Activated CD4-positive, alpha-beta T cell treated with anti-CD3 and anti-CD28 coated beads, Interleukin-2, Interleukin-6, amounts not matched to agents 100 ng/mL and 50 ng/mL, durations not matched to agents 16 hours and 8 hours (primary cell): Measurements from ENCODE around the gene HOXB4.

Source experiments
- DNase-seq: peaks from one replicate; pipeline ENCODE4 v3.0.0-alpha.2; 2020

Gene HOXB4

GRCh38 chr17:48569240-48569582, 8.9 kb downstream of the HOXB4 start:
- DNase-seq: no peak

GRCh38 chr17:48568499-48569239, 9.5 kb downstream of the HOXB4 start:
- DNase-seq: no peak

- no peak for DNase-seq
Measured at GRCh38 chr17:48567646-48568354, 10.3 kb downstream of the HOXB4 start.

- DNase-seq: no peak
Measured at GRCh38 chr17:48567209-48567608, 10.9 kb downstream of the HOXB4 start.

GRCh38 chr17:48566717-48567116, 11.4 kb downstream of the HOXB4 start:
- DNase-seq: no peak

GRCh38 chr17:48565925-48566710, 12.0 kb downstream of the HOXB4 start:
- DNase-seq: no peak

GRCh38 chr17:48565022-48565554, 13.1 kb downstream of the HOXB4 start:
- DNase-seq: no peak

GRCh38 chr17:48564188-48565021, 13.7 kb downstream of the HOXB4 start:
- DNase-seq: no peak

GRCh38 chr17:48563867-48564187, 14.3 kb downstream of the HOXB4 start:
- no peak for DNase-seq

- DNase-seq: no peak
Measured at GRCh38 chr17:48563385-48563838, 14.7 kb downstream of the HOXB4 start.

- no peak for DNase-seq
Measured at GRCh38 chr17:48562934-48563333, 15.2 kb downstream of the HOXB4 start.

GRCh38 chr17:48561884-48562810, 16.0 kb downstream of the HOXB4 start:
- DNase-seq: no peak

GRCh38 chr17:48559840-48560817, 18.0 kb downstream of the HOXB4 start:
- no peak for DNase-seq

GRCh38 chr17:48559122-48559839, 18.9 kb downstream of the HOXB4 start:
- no peak for DNase-seq

GRCh38 chr17:48558831-48559121, 19.4 kb downstream of the HOXB4 start:
- DNase-seq: no peak

- no peak for DNase-seq
Measured at GRCh38 chr17:48558057-48558830, 19.9 kb downstream of the HOXB4 start.

GRCh38 chr17:48556576-48557401, 21.4 kb downstream of the HOXB4 start:
- no peak for DNase-seq

GRCh38 chr17:48556229-48556575, 21.9 kb downstream of the HOXB4 start:
- no peak for DNase-seq
